Lower leg skin (tissue), 4 donors: ENCODE measurements around the gene PLPP4. TPM values are rescaled to one million over a fixed set of nuclear protein-coding genes. Genes with fewer than 3 reads are reported as not detected.

Source experiments
- DNase-seq, 2 donors: peaks; one replicate each; pipeline ENCODE4 v3.0.0-alpha.2; 2019; ENCODE audit warnings: low spot score in 2 of 2
- H3K4me3 ChIP-seq: fragments of 200-600 bp; sonication (generic); 2 replicates; pipeline ENCODE4 v1.5.1; 2017; ENCODE audit warnings: mild to moderate bottlenecking, low read depth; ENCODE audit not compliant: poor library complexity, severe bottlenecking
- POLR2A ChIP-seq, 2 donors: fragments of 450-650 bp; IDR thresholded peaks; one replicate each; pipeline ENCODE4 v1.6.1; 2016 to 2017; ENCODE audit warnings: antibody characterized with exemption in 2 of 2, mild to moderate bottlenecking in 1 of 2, moderate library complexity in 1 of 2
- WGBS, 2 donors: methylation state at CpG; one replicate each; pipeline ENCODE4 v1.1.5; 2018; 5-methylcytosine and 5-hydroxymethylcytosine counted together
- intact Hi-C: fragments of 100-400 bp; cut with DNase I; formaldehyde crosslinking; loops from one replicate; pipeline ENCODE4 v1.15.0; 2023; ENCODE audit warnings: low total_unique reads
- total RNA-seq, 4 donors: library from RNA; depleted of rRNA; stranded (reverse); fragments of >200 nt; gene quantifications; one replicate each; pipeline ENCODE4 v1.1.0, GENCODE V29; 2016
- TF ChIP-seq, protein P1 (sequence below), 3 donors: fragments of 450-650 bp; IDR thresholded peaks; one replicate each; pipeline ENCODE4 v1.5.1; 2016; ENCODE audit warnings: antibody characterized with exemption in 3 of 3, mild to moderate bottlenecking in 3 of 3, moderate library complexity in 2 of 3

PLPP4 gene
- total RNA-seq, 4 donors from 2014 or later = 0.29 to 0.42 TPM; not detected in 2

DNA sequence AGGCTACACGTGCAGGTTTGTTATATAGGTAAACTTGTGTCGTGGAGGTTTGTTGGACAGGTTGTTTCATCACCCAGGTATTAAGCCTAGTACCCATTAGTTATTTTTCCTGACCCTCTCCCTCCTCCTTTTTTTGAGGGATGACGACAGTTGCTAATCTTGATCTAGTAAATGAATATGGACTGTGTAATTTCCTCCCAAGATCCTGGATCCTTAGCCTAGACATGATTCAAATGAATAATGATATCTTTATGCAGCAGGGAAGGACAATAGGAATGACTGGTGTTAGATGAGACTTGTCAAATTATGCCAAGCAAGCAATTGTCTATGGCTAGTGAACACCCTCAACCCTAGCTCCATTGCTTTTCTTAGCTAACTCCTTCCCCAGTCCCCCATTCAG, 156.2 kb downstream of the PLPP4 start:
- H3K4me3 ChIP-seq = no peak overlapping the region
- WGBS, 2 donors = 51 to 54% methylated on average over 3 of the region's 3 CpGs
- TF ChIP-seq POLR2A (IDR thresholded peaks at IDR 0.05) = no peak
- TF ChIP-seq, protein P1, sequence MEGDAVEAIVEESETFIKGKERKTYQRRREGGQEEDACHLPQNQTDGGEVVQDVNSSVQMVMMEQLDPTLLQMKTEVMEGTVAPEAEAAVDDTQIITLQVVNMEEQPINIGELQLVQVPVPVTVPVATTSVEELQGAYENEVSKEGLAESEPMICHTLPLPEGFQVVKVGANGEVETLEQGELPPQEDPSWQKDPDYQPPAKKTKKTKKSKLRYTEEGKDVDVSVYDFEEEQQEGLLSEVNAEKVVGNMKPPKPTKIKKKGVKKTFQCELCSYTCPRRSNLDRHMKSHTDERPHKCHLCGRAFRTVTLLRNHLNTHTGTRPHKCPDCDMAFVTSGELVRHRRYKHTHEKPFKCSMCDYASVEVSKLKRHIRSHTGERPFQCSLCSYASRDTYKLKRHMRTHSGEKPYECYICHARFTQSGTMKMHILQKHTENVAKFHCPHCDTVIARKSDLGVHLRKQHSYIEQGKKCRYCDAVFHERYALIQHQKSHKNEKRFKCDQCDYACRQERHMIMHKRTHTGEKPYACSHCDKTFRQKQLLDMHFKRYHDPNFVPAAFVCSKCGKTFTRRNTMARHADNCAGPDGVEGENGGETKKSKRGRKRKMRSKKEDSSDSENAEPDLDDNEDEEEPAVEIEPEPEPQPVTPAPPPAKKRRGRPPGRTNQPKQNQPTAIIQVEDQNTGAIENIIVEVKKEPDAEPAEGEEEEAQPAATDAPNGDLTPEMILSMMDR (IDR thresholded peaks at IDR 0.05) = no peak
- no peak for DNase-seq
- intact Hi-C loops = no loop called here

DNA sequence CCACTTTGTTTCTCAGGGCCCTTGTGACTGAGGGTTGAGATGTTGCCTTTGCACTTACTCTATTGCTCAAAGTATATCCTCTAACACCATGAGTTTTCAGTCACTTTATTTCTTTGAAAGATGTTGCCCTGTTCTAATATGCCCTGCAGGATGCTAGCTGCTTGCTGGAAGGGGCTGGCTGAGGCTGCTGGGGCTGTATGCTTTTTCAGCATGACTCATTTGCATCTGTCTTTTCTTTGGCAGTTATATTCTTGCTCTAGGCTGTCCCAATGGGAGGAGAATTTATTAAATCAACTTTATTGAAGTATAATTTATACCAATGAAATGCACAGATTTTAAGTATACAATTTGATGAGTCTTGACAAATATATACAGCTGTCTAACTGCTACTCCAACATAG, 157.7 kb downstream of the PLPP4 start:
- intact Hi-C loops = no loop called here
- no peak for DNase-seq
- TF ChIP-seq, protein P1 (IDR thresholded peaks at IDR 0.05) = no peak
- TF ChIP-seq POLR2A (IDR thresholded peaks at IDR 0.05) = no peak
- H3K4me3 ChIP-seq = no peak overlapping the region

DNA sequence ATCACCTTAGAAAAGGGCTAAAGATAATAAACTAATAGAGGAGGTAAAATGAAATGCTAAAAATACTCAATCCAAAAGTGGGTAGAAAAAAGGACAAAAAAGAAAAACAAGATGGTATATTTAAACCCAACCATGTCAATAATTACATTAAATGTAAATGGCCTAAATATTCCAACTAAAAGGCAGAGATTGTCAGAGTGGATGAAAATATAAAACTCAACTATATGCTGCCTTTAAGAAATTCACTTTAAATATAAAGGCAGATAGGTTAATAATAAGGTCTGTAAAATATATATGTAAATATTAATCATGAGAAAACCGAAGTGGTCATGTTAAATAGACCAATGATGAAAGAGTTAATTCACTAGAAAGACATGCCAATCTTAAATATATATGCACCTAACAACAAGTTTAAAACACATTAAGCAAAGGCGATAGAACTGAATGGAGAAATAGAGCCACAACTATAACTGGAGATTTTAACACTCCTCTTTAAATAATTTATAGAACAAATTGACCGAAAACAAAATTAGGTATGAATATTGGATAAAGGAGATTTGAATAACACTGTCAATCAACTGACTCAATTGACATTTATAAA, 159.4 kb downstream of the PLPP4 start:
- H3K4me3 ChIP-seq = no peak overlapping the region
- intact Hi-C loops = no loop called here
- TF ChIP-seq, protein P1 (IDR thresholded peaks at IDR 0.05) = no peak
- no peak for TF ChIP-seq POLR2A (IDR thresholded peaks at IDR 0.05)
- no peak for DNase-seq
- WGBS, 2 donors = 54 to 60% methylated on average over 3 of the region's 3 CpGs

DNA sequence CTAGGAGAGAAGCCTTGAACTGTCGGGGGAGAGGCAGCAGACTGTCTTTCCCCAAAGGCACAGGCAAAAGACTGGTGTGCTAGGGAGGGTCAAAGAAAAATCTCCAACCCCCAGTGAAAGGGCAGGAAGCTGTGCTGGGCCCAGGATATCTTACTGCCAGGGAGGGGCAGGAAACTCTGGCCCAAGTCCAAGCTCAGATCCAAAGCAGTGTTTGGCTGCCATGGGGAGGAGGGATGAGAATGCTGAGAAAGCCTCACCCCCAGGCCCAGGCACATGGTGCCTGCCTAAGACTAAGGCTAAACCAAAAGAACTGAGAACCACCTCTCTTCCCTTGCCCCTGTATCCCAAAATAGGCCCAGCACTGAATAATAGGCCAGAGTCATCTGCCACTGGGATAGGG, 171.2 kb downstream of the PLPP4 start:
- no peak for DNase-seq
- WGBS, 2 donors = 62 to 79% methylated on average over 1 of the region's 1 CpG
- TF ChIP-seq, protein P1 (IDR thresholded peaks at IDR 0.05) = no peak
- TF ChIP-seq POLR2A (IDR thresholded peaks at IDR 0.05) = no peak
- no peak overlapping the region for H3K4me3 ChIP-seq
- intact Hi-C loops = no loop called here

DNA sequence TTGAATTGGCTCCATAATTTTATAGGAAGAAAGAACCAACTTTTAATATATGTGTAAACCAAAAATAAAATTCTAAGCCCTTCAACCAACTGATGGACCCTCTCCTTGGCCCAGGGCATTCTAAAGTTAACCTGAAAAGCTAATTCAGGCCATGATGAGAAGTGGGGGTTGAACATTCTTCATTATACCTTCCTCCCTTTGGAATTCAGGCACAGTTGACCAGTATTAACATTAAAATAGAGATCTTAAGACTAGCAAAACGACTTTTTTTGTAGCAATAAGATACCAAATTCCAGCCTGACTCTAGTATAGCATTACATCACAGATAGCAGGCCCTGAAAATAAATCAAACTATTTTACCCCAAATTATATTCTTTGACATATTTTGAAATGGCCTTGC, 173.2 kb downstream of the PLPP4 start:
- DNase-seq = no peak
- no peak overlapping the region for H3K4me3 ChIP-seq
- TF ChIP-seq, protein P1 (IDR thresholded peaks at IDR 0.05) = no peak
- no peak for TF ChIP-seq POLR2A (IDR thresholded peaks at IDR 0.05)
- intact Hi-C loops = no loop called here
- 41 to 60% methylated on average over 1 of the region's 1 CpG for WGBS, 2 donors

DNA sequence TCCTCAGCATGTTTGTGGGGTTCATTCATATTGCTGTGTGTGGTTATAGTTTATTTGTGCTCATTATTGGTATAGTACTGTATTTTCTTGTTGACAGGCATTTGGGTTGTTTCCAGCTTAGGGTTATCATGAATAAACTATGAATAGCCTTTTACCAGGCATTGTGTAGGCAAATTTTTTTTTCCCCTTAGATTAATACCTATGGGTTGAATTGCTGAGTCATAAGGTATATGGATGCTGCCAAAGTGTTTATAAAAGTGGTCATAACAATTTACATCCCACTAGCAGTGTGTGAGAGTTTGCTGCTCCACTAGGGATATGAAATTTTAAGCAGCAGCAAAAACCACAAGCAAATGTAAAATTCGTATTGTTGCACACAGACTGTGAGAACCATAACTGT, 175.0 kb downstream of the PLPP4 start:
- intact Hi-C loops = no loop called here
- no peak overlapping the region for H3K4me3 ChIP-seq
- TF ChIP-seq POLR2A (IDR thresholded peaks at IDR 0.05) = no peak
- TF ChIP-seq, protein P1 (IDR thresholded peaks at IDR 0.05) = no peak
- DNase-seq = no peak
- WGBS, 2 donors = 72 to 80% methylated on average over 1 of the region's 1 CpG
